GOT3 (cell line): ENCODE measurements around the gene OVCH1.
"Not testable (repeated sequence)": the region's sequence is repeated elsewhere in the genome, so short reads cannot be mapped to it uniquely, and the experiment has no call there.

Experiments
- DNase-seq: peaks from one replicate; lab custom pipeline; 2025; ENCODE audit warnings: mixed read lengths; lab: John Stamatoyannopoulos, UW

The OVCH1 gene

DNA sequence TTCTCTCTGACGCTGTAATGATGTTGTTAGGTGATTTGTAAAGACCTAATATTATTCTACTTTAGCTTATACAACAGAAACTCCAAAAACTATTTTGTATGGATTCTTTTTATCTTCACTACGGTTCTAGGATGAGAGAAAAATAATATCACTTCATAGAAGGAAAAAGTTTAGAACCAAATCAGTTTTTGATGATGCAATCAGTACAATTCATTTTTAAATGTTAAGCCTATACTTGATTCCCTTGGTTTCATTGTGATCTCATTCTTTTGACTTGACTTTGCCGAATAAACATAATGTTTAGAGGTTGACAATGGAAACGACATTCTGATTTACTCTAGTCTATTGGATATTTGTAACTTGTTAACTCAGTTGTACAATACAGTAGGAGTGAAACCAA is 91.9 kb downstream of the OVCH1 start:
- no peak for DNase-seq

- DNase-seq: no peak
Observed at GRCh38 chr12:29403991-29404390, 93.5 kb downstream of the OVCH1 start.

DNA sequence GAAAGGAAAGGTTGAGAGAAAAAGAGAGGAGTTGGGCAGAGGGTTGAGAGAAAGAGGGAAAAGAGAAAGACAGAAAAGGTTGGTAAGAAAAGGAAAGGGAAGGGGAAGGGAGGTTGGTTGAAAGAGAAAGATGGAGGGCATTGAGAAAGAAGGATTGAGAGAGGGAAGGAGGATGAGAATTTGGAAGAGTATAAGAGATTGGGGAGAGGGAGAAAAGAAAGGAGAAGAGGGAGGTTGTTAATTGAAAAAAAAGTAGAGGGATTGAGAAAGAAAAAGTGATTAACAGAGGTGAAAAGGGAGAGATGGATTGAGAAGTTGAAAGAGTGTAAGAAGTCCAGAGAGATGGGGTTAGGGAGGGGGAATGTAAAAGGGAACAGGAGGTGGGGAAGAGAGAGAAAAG is 95.0 kb downstream of the OVCH1 start:
- no peak for DNase-seq

- no peak for DNase-seq
Observed at GRCh38 chr12:29398495-29398894, 99.0 kb downstream of the OVCH1 start.

- DNase-seq: no peak
Observed at GRCh38 chr12:29396774-29397173, 100.7 kb downstream of the OVCH1 start.

GRCh38 chr12:29395356-29395755 is 102.1 kb downstream of the OVCH1 start:
- DNase-seq: no peak

GRCh38 chr12:29390419-29390818 is 107.1 kb downstream of the OVCH1 start:
- DNase-seq: not testable (repeated sequence)

DNA sequence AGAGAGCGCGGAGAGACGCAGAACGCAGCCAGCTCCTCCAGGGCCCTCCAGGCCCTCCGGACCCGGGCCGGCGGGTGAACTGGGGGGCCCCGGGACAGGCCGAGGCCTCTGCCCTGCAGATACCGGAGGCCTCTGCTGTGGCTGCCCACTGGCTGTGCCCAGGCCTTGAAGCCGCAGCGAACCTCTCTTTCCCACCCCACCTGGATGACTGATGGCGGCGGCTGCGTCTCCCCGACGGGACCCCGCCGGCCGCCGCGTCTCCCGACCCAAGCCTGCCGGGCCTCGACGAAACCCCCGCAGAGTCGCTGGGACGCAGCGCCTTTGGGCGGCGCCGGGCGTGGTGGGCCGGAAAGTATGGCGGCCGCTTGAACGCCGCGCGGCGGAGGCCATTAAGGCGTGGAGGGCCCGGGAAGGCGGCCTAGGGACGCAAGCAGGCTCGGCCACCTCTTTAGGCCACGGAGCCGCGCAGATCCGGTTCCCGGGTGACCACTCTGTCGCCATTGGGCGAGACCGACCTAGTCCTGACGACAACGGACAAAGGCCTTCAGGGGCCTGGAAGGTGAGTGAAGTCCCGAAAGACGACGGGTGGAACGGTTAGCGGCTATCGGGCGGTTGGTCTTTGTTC is 108.1 kb downstream of the OVCH1 start:
- no peak for DNase-seq

GRCh38 chr12:29386084-29386680 is 111.3 kb downstream of the OVCH1 start:
- not testable (repeated sequence) for DNase-seq

DNA sequence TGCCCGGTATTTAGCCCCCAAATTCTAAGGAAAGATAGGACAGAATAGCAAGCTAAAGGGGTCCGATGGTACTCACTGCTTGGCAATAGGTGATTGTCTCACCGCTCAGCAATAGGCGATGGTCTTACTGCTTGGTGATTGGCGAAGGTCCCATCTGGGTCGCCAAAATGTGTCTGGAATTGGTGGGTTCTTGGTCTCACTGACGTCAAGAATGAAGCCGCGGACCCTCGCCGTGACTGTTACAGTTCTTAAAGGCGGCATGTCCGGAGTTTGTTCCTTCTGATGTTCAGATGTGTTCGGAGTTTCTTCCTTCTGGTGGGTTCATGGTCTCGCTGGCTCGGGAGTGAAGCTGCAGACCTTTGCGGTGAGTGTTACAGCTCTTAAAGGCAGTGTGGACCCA is 112.3 kb downstream of the OVCH1 start:
- DNase-seq: not testable (repeated sequence)

- DNase-seq: no peak
Observed at GRCh38 chr12:29382251-29382650, 115.2 kb downstream of the OVCH1 start.

DNA sequence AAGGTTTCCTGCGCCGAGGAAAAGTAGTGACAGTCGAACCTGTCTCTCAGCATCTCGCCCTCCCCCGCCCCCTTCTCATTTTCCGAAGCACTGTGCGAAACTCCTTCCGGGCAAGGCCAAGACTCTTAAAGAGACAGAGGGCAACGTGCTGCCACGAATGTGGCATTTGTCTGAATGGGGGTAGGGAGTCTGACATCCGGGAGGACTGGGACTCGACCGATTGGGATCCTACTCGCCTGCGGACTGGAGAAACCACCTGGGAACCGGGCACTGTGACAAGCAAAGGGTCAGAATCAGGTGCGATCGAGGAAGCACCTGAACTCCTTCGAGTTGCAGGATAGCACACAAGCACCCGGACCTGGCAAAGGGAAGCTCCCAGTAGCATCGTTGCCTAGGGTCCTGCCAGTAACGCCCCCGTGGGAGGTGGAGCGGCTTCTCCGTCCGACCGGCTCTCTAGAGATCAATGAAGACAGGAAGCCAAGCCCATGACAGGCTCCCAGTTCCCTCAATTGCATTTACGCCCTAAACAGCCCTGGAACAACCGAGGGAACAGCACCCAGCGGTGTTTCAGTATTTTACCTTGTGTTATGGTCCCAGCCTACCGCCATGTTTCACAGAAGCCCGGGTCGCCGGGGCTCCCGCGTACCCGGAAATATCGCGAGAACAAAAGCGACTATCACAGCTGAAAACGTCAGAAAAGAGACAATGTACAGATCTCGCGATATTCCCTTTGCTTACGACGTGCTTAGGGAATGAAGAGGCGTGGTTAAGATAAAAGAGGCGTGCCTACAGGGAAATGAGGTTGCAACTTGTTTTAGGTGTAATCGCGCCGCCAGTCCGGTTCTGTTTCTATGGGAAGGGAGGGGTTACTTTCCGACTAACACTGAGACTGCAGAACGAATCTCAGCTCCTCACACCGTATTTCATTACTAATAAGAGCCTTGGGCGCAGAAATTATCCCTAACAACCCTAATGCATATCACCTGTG is 116.7 kb downstream of the OVCH1 start, which contains the start of gene ERGIC2:
TSS of gene ERGIC2 (minus strand) at position 637 of the 988 bp plus-strand sequence. CDS start 9,539 bp downstream, outside the sequence.
- DNase-seq: peak; percentile 58
